ENCODE measurements around the gene MOGAT1. TPM values are rescaled to one million over a fixed set of nuclear protein-coding genes. Genes with fewer than 3 reads are reported as not detected.
"Not testable (repeated sequence)": the region's sequence is repeated elsewhere in the genome, so short reads cannot be mapped to it uniquely, and the experiment has no call there.

MOGAT1 gene
- total RNA-seq, 1 experiment from 2014 or later: 0.22 TPM

DNA sequence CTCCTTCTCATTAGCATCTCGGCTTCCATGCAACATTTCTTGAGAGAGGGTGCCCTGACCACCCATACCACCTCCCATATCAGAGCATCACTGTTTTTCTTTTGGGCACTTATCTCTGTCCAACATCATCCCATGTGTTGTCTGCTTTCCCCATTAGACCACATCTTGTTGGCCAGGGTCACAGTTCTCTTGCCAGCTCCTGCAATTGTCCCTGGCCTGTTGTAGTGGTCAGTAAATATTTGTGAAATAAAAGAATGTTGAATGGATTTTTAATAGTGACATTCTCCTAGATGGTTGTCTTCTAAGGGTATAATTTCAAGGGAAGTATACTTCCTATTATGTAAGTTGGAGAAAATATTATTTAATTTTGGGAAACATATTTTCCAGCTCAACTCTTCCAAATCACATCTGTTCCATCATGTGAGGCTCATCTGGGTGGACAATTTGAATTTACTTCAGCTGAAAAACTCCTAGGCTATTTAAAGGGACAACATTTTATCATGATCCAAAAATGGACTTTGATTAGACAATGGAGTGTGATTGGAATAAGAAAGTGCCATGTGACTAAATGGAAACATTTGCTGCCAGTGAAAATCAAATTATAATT lies 83.0 kb downstream of the MOGAT1 start:
- no TSS peak for BruUV-seq (replicated peaks)

GRCh38 chr2:222755593-222755992 lies 84.1 kb downstream of the MOGAT1 start:
- CTCF ChIA-PET; H3K4me2 ChIP-seq (ENCODE audit: low read length); H3K9me2 ChIP-seq (ENCODE audit: insufficient read depth); H4K20me1 ChIP-seq (ENCODE audit: insufficient read depth); H3K9me3 ChIP-seq (ENCODE audit: control insufficient read depth in 1 of 2, insufficient read depth in 1 of 2, low read depth in 1 of 2, low read length in 2 of 2); H2AFZ ChIP-seq (ENCODE audit: low read depth, low read length, poor library complexity, severe bottlenecking); ATAC-seq; H3K4me3 ChIP-seq (replicated peaks in 1 of 2; ENCODE audit: low read depth in 1 of 2, low read length in 2 of 2); POLR2A ChIA-PET; H3K36me3 ChIP-seq (ENCODE audit: control insufficient read depth in 1 of 2, insufficient read depth in 2 of 2, low read length in 2 of 2); DNase-seq (ENCODE audit: low read depth, low spot score); H3K27me3 ChIP-seq (ENCODE audit: insufficient read depth, low read length); H3K79me2 ChIP-seq (ENCODE audit: insufficient read depth, low read length); BruUV-seq (replicated peaks); H3K27ac ChIP-seq (ENCODE audit: low read depth, low read length); H3K9ac ChIP-seq (ENCODE audit: low read length); intact Hi-C loops (cut with micrococcal nuclease); RAD21 ChIA-PET (ENCODE audit: low non-redundant PET in 1 of 2, low total read pairs in 2 of 2, uncharacterized antibody in 2 of 2, unreplicated experiment in 2 of 2): not testable (repeated sequence)
- H3K4me1 ChIP-seq (ENCODE audit: control insufficient read depth in 1 of 2, insufficient read depth in 2 of 2, low read length in 2 of 2): peaks cover 9 to 16% of the 10 kb centered on the region in 2 experiments

More for the DNA sequence above, 83.0 kb downstream of the MOGAT1 start:
- ChIA-PET RAD21 (ENCODE audit: low non-redundant PET in 1 of 2, low total read pairs in 2 of 2, uncharacterized antibody in 2 of 2, unreplicated experiment in 2 of 2) (no interaction called here), CTCF (no interaction called here), POLR2A (no interaction called here)
- no peaks in the 10 kb centered on the region for H3K9me3 ChIP-seq (ENCODE audit: control insufficient read depth in 1 of 2, insufficient read depth in 1 of 2, low read depth in 1 of 2, low read length in 2 of 2)
- H3K4me3 ChIP-seq (replicated peaks in 1 of 2; ENCODE audit: low read depth in 1 of 2, low read length in 2 of 2): no peak overlapping the region
- H3K4me1 ChIP-seq (ENCODE audit: control insufficient read depth in 1 of 2, insufficient read depth in 2 of 2, low read length in 2 of 2): peaks cover 9 to 16% of the 10 kb centered on the region in 2 experiments
- H4K20me1 ChIP-seq (ENCODE audit: insufficient read depth): no peaks in the 10 kb centered on the region
- no peaks in the 10 kb centered on the region for H3K27me3 ChIP-seq (ENCODE audit: insufficient read depth, low read length)
- H3K4me2 ChIP-seq (ENCODE audit: low read length): no peak overlapping the region
- ATAC-seq (no peak), DNase-seq (ENCODE audit: low read depth, low spot score) (no peak)
- H3K9ac ChIP-seq (ENCODE audit: low read length): no peak overlapping the region
- TF ChIP-seq TCF7L2 (IDR thresholded peaks at IDR 0.05; ENCODE audit: borderline replicate concordance, extremely low read depth, insufficient read depth, insufficient read length) (no peak), SP1 (IDR thresholded peaks at IDR 0.05; ENCODE audit: low read depth) (no peak), EZH2 (IDR thresholded peaks at IDR 0.05) (no peak), RAD21 (IDR thresholded peaks at IDR 0.05; ENCODE audit: low read depth) (no peak), CTCF (IDR thresholded peaks at IDR 0.05 in 2 of 3, conservative IDR thresholded peaks at IDR 0.05 in 1 of 3; ENCODE audit: borderline replicate concordance in 1 of 3, insufficient read depth in 1 of 3, low read depth in 2 of 3, low read length in 2 of 3) (no peak), EGR1 (IDR thresholded peaks at IDR 0.05; ENCODE audit: low read depth) (no peak), FOSL1 (IDR thresholded peaks at IDR 0.05; ENCODE audit: low read depth) (no peak)
- TF ChIP-seq, protein P1, sequence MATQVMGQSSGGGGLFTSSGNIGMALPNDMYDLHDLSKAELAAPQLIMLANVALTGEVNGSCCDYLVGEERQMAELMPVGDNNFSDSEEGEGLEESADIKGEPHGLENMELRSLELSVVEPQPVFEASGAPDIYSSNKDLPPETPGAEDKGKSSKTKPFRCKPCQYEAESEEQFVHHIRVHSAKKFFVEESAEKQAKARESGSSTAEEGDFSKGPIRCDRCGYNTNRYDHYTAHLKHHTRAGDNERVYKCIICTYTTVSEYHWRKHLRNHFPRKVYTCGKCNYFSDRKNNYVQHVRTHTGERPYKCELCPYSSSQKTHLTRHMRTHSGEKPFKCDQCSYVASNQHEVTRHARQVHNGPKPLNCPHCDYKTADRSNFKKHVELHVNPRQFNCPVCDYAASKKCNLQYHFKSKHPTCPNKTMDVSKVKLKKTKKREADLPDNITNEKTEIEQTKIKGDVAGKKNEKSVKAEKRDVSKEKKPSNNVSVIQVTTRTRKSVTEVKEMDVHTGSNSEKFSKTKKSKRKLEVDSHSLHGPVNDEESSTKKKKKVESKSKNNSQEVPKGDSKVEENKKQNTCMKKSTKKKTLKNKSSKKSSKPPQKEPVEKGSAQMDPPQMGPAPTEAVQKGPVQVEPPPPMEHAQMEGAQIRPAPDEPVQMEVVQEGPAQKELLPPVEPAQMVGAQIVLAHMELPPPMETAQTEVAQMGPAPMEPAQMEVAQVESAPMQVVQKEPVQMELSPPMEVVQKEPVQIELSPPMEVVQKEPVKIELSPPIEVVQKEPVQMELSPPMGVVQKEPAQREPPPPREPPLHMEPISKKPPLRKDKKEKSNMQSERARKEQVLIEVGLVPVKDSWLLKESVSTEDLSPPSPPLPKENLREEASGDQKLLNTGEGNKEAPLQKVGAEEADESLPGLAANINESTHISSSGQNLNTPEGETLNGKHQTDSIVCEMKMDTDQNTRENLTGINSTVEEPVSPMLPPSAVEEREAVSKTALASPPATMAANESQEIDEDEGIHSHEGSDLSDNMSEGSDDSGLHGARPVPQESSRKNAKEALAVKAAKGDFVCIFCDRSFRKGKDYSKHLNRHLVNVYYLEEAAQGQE (IDR thresholded peaks at IDR 0.05; ENCODE audit: low read depth): no peak
- no peak overlapping the region for H3K27ac ChIP-seq (ENCODE audit: low read depth, low read length)
- no peaks in the 10 kb centered on the region for H3K79me2 ChIP-seq (ENCODE audit: insufficient read depth, low read length)
- H3K36me3 ChIP-seq (ENCODE audit: control insufficient read depth in 1 of 2, insufficient read depth in 2 of 2, low read length in 2 of 2): no peaks in the 10 kb centered on the region
- H2AFZ ChIP-seq (ENCODE audit: low read depth, low read length, poor library complexity, severe bottlenecking): no peak overlapping the region
- no peaks in the 10 kb centered on the region for H3K9me2 ChIP-seq (ENCODE audit: insufficient read depth)
- intact Hi-C loops (cut with micrococcal nuclease): no loop called here

All from HCT116 (cell line).